ENCODE measurements around the gene UNC5A. TPM values are rescaled to one million over a fixed set of nuclear protein-coding genes. Genes with fewer than 3 reads are reported as not detected.

UNC5A gene
- total and polyA plus RNA-seq, 2 donors = 0.19 to 0.32 TPM

- Histone ChIP-seq H3K27ac (ENCODE audit: low read depth) (no peak overlapping the region), H3K36me3 (ENCODE audit: insufficient read depth) (no peaks in the 10 kb centered on the region), H3K4me1 (ENCODE audit: insufficient read depth) (no peaks in the 10 kb centered on the region), H3K4me3 (ENCODE audit: low read depth, low read length) (no peak overlapping the region)
- 90% methylated on average over 27 of the region's 27 CpGs for WGBS
- no peak for DNase-seq (ENCODE audit: extremely low spot score)
Observed at GRCh38 chr5:176888016-176888864, 77.9 kb downstream of the UNC5A start.

DNA sequence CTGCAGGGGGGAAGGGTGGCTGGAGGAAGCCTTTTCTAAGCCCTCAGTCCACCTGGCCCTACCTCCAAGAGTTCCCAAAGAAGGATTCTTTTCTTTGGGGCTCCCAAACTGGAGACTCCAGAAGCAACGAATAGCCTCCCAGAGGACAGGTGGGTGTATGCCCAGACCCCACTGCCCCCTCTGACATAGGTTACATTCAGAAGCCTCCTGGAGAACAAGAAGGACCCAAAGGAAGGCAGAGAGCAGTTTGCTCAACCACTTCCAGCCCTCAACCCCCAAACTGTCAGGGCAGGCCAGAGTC, 78.5 kb downstream of the UNC5A start:
- 93% methylated on average over 1 of the region's 1 CpG for WGBS
- Histone ChIP-seq H3K4me1 (ENCODE audit: insufficient read depth) (no peaks in the 10 kb centered on the region), H3K27ac (ENCODE audit: low read depth) (no peak overlapping the region), H3K36me3 (ENCODE audit: insufficient read depth) (no peaks in the 10 kb centered on the region), H3K4me3 (ENCODE audit: low read depth, low read length) (no peak overlapping the region)
- DNase-seq (ENCODE audit: extremely low spot score) = no peak

GRCh38 chr5:176889321-176890280, 79.2 kb downstream of the UNC5A start:
- H3K4me1 ChIP-seq (ENCODE audit: insufficient read depth) = no peaks in the 10 kb centered on the region
- 91% methylated on average over 24 of the region's 24 CpGs for WGBS
- H3K36me3 ChIP-seq (ENCODE audit: insufficient read depth) = no peaks in the 10 kb centered on the region
- no peak overlapping the region for H3K27ac ChIP-seq (ENCODE audit: low read depth)
- no peak overlapping the region for H3K4me3 ChIP-seq (ENCODE audit: low read depth, low read length)
- no peak for DNase-seq (ENCODE audit: extremely low spot score)

GRCh38 chr5:176890455-176891330, 80.3 kb downstream of the UNC5A start:
- Histone ChIP-seq H3K4me3 (ENCODE audit: low read depth, low read length) (no peak overlapping the region), H3K27ac (ENCODE audit: low read depth) (no peak overlapping the region), H3K4me1 (ENCODE audit: insufficient read depth) (no peaks in the 10 kb centered on the region), H3K36me3 (ENCODE audit: insufficient read depth) (no peaks in the 10 kb centered on the region)
- WGBS = 81% methylated on average over 9 of the region's 9 CpGs
- DNase-seq (ENCODE audit: extremely low spot score) = no peak

- no peak overlapping the region for H3K27ac ChIP-seq (ENCODE audit: low read depth)
- no peaks in the 10 kb centered on the region for H3K4me1 ChIP-seq (ENCODE audit: insufficient read depth)
- no peak overlapping the region for H3K4me3 ChIP-seq (ENCODE audit: low read depth, low read length)
- 76% methylated on average over 9 of the region's 9 CpGs for WGBS
- DNase-seq (ENCODE audit: extremely low spot score) = no peak
- H3K36me3 ChIP-seq (ENCODE audit: insufficient read depth) = no peaks in the 10 kb centered on the region
Observed at GRCh38 chr5:176891331-176891958, 81.1 kb downstream of the UNC5A start.

DNA sequence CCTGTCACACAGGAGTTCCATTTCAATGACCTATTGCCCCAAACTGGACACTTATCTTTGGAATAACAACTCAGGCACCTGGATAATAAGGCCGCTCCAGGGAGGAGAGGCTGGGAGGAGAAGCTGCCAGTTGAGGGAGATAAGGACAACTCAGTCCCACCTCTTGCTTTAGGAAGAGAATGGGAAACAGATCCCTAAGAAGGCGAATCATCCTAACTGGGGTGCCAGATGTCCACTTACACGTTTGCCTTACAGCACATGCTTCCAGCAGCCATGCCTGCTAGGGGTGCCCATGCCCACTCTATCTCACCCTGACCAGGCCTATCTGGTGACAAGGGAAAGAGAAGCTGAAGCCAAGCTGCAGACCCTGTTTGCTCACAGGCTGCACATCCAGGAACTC, 82.3 kb downstream of the UNC5A start:
- H3K4me3 ChIP-seq (ENCODE audit: low read depth, low read length) = no peak overlapping the region
- 55% methylated on average over 3 of the region's 3 CpGs for WGBS

DNA sequence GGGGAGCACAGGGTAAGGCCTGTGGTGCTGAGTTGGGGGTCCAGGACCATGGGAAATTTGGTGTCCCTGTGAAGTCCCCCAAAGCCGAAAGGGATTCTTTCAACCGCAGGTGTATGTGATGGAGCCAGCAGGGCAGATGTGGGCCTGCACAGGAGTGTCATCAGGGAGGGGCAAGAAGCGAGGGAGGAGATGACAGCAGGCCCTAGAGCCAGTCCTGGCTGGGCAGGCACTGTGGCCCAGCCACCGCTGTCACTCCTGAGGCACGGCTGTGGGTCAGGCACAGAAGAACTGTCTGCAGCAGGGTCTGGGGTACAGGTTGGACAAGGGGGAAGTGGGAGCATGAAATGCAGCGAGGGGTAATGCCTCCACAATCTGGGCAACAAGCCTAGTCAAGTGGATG, 83.9 kb downstream of the UNC5A start:
- 89% methylated on average over 6 of the region's 6 CpGs for WGBS
- no peak overlapping the region for H3K27ac ChIP-seq (ENCODE audit: low read depth)
- H3K4me3 ChIP-seq (ENCODE audit: low read depth, low read length) = no peak overlapping the region
- H3K36me3 ChIP-seq (ENCODE audit: insufficient read depth) = no peaks in the 10 kb centered on the region
- H3K4me1 ChIP-seq (ENCODE audit: insufficient read depth) = no peaks in the 10 kb centered on the region
- no peak for DNase-seq (ENCODE audit: extremely low spot score)

More for the DNA sequence above, 82.3 kb downstream of the UNC5A start:
- no peak overlapping the region for H3K27ac ChIP-seq (ENCODE audit: low read depth)
- H3K4me1 ChIP-seq (ENCODE audit: insufficient read depth) = no peaks in the 10 kb centered on the region
- H3K36me3 ChIP-seq (ENCODE audit: insufficient read depth) = no peaks in the 10 kb centered on the region
- DNase-seq (ENCODE audit: extremely low spot score) = no peak

DNA sequence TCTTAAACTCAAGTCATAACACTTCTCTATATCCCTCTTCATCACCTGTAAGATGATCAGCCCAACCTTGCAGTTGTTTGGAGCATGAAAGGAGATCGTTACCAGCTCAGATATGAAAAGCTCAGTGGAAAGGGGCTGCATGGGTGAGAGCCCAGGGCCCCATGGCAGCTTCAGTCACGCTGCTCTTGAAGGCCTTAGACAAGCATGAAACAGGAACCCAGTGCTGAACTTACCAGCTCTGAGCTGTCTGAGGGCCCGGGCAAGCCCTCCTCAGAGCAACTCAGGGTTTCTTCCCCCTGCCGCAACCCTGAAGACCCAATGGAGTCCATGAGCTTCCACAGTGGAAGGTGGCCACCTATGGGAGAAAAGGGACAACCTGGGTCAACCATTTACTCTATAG, 85.5 kb downstream of the UNC5A start:
- Histone ChIP-seq H3K36me3 (ENCODE audit: insufficient read depth) (no peaks in the 10 kb centered on the region), H3K4me3 (ENCODE audit: low read depth, low read length) (no peak overlapping the region), H3K27ac (ENCODE audit: low read depth) (no peak overlapping the region), H3K4me1 (ENCODE audit: insufficient read depth) (no peaks in the 10 kb centered on the region)
- WGBS = 83% methylated on average over 4 of the region's 4 CpGs
- DNase-seq (ENCODE audit: extremely low spot score) = no peak

DNA sequence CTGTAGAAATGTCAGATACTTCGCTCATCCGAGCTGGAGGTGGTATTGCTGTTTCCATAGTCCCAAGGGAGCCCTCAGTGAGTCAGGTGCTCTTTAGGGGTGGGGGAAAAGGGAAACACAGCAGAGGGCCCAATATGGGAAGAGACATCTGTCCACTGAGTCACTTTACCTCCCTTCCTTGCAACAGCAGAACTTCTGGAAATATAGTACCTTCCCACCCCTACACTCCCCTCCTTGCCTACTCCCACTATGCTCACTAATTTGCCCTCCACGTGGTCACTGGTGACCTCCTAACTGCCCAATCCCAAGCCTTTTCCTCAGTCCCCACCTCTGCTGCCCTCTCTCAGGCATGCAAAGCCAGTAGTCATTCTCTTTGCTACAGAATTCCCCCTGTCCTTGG, 86.9 kb downstream of the UNC5A start:
- Histone ChIP-seq H3K36me3 (ENCODE audit: insufficient read depth) (no peaks in the 10 kb centered on the region), H3K27ac (ENCODE audit: low read depth) (no peak overlapping the region)
- WGBS = 56% methylated on average over 3 of the region's 3 CpGs

DNA sequence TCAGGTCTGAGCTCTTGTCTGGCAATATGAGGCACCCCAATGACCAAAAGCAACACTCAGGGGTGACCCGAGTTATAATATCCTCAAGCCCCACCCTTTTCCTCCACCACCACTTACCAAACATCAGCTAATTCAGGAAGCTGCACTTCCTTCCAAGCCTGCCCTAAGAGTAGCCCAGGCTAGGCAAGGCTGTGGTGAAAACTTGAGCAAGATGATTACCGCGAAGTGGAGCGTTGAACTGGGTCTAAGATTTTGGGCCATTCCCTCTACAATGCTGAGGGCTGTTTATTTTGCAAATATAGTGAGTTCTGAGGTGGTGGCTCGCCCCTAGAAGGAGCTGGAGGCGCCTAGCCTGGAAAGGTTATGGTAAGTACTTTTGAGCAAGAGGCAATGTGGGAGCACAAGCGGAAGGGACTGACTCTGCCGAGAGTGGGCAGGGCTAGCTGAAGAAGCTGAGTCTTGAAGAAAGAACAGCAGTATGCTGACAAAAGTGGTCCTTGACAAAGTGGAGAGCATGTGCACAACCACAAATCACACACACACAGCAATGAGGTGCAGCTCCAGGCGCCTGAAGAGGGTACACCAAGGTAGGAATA, 89.0 kb downstream of the UNC5A start, which contains the start of gene HK3:
HK3 (minus strand) TSS at position 51 of the 596 bp plus-strand sequence. CDS start 3,187 bp downstream, outside the sequence.
- Histone ChIP-seq H3K36me3 (ENCODE audit: insufficient read depth) (peaks cover 2% of the 10 kb centered on the region), H3K4me1 (ENCODE audit: insufficient read depth) (no peaks in the 10 kb centered on the region), H3K27ac (ENCODE audit: low read depth) (no peak within 1 kb of the TSS), H3K4me3 (ENCODE audit: low read depth, low read length) (no peak within 1 kb of the TSS)
- 77% methylated on average over 9 of the region's 9 CpGs for WGBS
- no peak for DNase-seq (ENCODE audit: extremely low spot score)

More for the DNA sequence above, 86.9 kb downstream of the UNC5A start:
- no peak overlapping the region for H3K4me3 ChIP-seq (ENCODE audit: low read depth, low read length)
- no peak for DNase-seq (ENCODE audit: extremely low spot score)
- no peaks in the 10 kb centered on the region for H3K4me1 ChIP-seq (ENCODE audit: insufficient read depth)

DNA sequence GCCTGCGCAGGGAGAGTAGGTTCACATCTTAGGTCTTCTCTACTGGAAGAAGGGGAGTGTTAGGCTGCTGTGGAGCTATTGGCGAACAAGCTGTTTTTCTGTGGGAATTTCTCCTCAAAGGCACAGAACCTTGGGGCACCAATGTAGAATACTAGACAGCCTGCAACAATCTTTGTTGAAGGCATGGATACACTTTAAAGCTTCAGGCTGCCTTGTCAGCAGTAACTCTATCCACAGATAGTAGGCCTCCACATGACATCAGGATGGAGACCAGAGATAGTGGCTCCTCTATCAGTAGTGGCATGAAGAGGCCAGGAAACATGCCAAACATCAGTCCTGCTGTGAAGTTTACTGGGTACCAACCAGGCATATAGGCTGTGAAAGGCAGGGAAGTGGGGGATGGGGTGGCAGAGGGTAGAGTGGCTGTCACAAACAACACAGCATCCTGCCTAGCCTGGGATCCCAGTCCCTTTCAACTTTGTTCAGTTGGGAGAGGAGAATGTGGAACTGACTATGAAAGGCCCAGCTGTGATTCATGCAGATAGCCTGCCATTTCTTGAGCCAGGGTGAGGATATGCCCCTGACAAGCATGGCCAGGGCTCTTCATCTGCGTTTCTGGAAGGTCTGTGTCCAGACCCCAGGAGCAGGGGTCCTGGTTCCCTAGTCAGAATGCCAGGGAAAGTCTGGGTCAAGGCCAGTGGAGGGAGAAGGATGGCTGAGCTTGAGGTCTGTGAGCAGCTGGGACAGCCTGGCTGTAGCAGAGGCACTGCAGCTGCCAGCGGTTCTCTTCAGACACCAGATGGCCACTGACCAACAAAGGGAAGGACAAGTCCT, 89.8 kb downstream of the UNC5A start:
- Histone ChIP-seq H3K36me3 (ENCODE audit: insufficient read depth) (peaks cover 2% of the 10 kb centered on the region), H3K4me3 (ENCODE audit: low read depth, low read length) (no peak overlapping the region), H3K4me1 (ENCODE audit: insufficient read depth) (no peaks in the 10 kb centered on the region), H3K27ac (ENCODE audit: low read depth) (no peak overlapping the region)
- 79% methylated on average over 4 of the region's 4 CpGs for WGBS
- no peak for DNase-seq (ENCODE audit: extremely low spot score)

GRCh38 chr5:176900780-176901204, 90.4 kb downstream of the UNC5A start:
- Histone ChIP-seq H3K27ac (ENCODE audit: low read depth) (no peak overlapping the region), H3K4me3 (ENCODE audit: low read depth, low read length) (no peak overlapping the region), H3K36me3 (ENCODE audit: insufficient read depth) (peaks cover 2% of the 10 kb centered on the region), H3K4me1 (ENCODE audit: insufficient read depth) (no peaks in the 10 kb centered on the region)
- 69% methylated on average over 7 of the region's 7 CpGs for WGBS
- DNase-seq (ENCODE audit: extremely low spot score) = no peak
